ENCODE data around the gene TRAPPC13. TPM values are rescaled to one million over a fixed set of nuclear protein-coding genes. Genes with fewer than 3 reads are reported as not detected.

TRAPPC13 gene
- total RNA-seq, 1 donor from 2014 or later: 16.3 TPM

DNA sequence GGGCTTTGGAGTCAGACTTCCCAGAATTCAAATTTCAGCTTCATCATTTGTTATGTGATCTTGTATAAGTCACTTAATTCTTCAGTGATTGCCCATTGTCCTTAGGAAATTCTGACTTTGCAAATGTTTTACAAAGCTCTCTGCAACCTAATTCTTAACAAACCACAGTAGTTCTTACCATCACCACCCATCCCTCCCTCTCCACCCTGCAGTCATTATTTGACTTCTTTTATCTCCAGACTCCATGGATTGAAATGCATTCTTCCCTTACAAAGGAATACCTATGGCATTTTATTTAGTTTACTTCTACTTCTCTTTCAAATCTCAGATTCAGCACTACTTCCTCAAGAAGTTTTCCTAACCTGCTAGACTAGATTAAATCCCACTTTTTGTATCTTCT lies 23.1 kb downstream of the TRAPPC13 start:
- Mint-ChIP-seq H3K4me1 (ENCODE audit: low read depth, unreplicated experiment) (no peaks in the 10 kb centered on the region), H3K36me3 (ENCODE audit: low read depth, unreplicated experiment) (no peaks in the 10 kb centered on the region), H3K27ac (ENCODE audit: unreplicated experiment) (no peak overlapping the region), H3K4me3 (ENCODE audit: unreplicated experiment) (no peak overlapping the region), H3K9me3 (ENCODE audit: unreplicated experiment) (no peaks in the 10 kb centered on the region), H3K27me3 (ENCODE audit: low read depth, unreplicated experiment) (no peaks in the 10 kb centered on the region)
- H3K27me3 ChIP-seq (ENCODE audit: insufficient read depth, low read length): no peaks in the 10 kb centered on the region
- H2AFZ ChIP-seq (ENCODE audit: low read depth, low read length): no peak overlapping the region
- TF ChIP-seq CTCF (IDR thresholded peaks at IDR 0.05; ENCODE audit: insufficient read depth, low read depth, low read length): no peak
- TF ChIP-seq EZH2 (IDR thresholded peaks at IDR 0.05; ENCODE audit: insufficient read depth, low read length): no peak
- no peaks in the 10 kb centered on the region for H3K4me1 ChIP-seq (ENCODE audit: insufficient read depth, low read length)
- FAIRE-seq (no peak), DNase-seq (ENCODE audit: low read depth) (no peak)
- no peak overlapping the region for H3K9ac ChIP-seq (ENCODE audit: low read length)
- H4K20me1 ChIP-seq (ENCODE audit: insufficient read depth, low read length): no peaks in the 10 kb centered on the region
- peaks cover 6% of the 10 kb centered on the region for H3K36me3 ChIP-seq (ENCODE audit: insufficient read depth, low read length)
- H3K4me2 ChIP-seq (ENCODE audit: low read length): no peak overlapping the region
- no peak overlapping the region for H3K27ac ChIP-seq (ENCODE audit: low read depth, low read length)
- H3K4me3 ChIP-seq (ENCODE audit: insufficient read depth, low read depth, low read length): no peak overlapping the region
- no peaks in the 10 kb centered on the region for H3K9me3 ChIP-seq (ENCODE audit: insufficient read depth, low read depth, low read length)
- H3K79me2 ChIP-seq (ENCODE audit: insufficient read depth, low read length): no peaks in the 10 kb centered on the region

DNA sequence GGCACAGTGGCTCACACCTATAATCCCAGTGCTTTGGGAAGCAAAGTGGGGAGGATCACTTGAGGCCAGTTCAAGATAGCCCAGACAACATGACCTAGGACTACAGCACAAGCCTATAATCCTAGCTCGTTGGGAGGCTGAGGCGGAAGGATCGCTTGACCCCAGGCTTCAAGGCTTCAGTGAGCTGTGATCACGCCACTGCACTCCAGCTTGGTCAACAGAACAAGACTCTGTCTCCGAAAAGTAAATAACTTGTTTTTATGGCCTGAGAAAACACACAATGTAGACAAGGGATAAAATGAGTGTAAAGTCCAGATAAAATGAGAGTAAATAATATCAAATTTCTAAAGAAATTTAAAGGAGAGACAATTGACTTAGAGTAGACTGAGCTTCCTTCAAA lies 26.3 kb downstream of the TRAPPC13 start:
- H3K9me3 ChIP-seq (ENCODE audit: insufficient read depth, low read depth, low read length): no peaks in the 10 kb centered on the region
- H4K20me1 ChIP-seq (ENCODE audit: insufficient read depth, low read length): no peaks in the 10 kb centered on the region
- no peaks in the 10 kb centered on the region for H3K27me3 ChIP-seq (ENCODE audit: insufficient read depth, low read length)
- Mint-ChIP-seq H3K9me3 (ENCODE audit: unreplicated experiment) (no peaks in the 10 kb centered on the region), H3K36me3 (ENCODE audit: low read depth, unreplicated experiment) (no peaks in the 10 kb centered on the region), H3K27ac (ENCODE audit: unreplicated experiment) (no peak overlapping the region), H3K4me3 (ENCODE audit: unreplicated experiment) (no peak overlapping the region), H3K27me3 (ENCODE audit: low read depth, unreplicated experiment) (no peaks in the 10 kb centered on the region), H3K4me1 (ENCODE audit: low read depth, unreplicated experiment) (no peaks in the 10 kb centered on the region)
- DNase-seq (ENCODE audit: low read depth) (no peak), FAIRE-seq (peak; percentile 9)
- no peak overlapping the region for H3K9ac ChIP-seq (ENCODE audit: low read length)
- no peaks in the 10 kb centered on the region for H3K4me1 ChIP-seq (ENCODE audit: insufficient read depth, low read length)
- no peak overlapping the region for H3K4me3 ChIP-seq (ENCODE audit: insufficient read depth, low read depth, low read length)
- H2AFZ ChIP-seq (ENCODE audit: low read depth, low read length): no peak overlapping the region
- peaks cover 6% of the 10 kb centered on the region for H3K36me3 ChIP-seq (ENCODE audit: insufficient read depth, low read length)
- no peaks in the 10 kb centered on the region for H3K79me2 ChIP-seq (ENCODE audit: insufficient read depth, low read length)
- TF ChIP-seq CTCF (IDR thresholded peaks at IDR 0.05; ENCODE audit: insufficient read depth, low read depth, low read length) (no peak), EZH2 (IDR thresholded peaks at IDR 0.05; ENCODE audit: insufficient read depth, low read length) (no peak)
- no peak overlapping the region for H3K4me2 ChIP-seq (ENCODE audit: low read length)
- H3K27ac ChIP-seq (ENCODE audit: low read depth, low read length): no peak overlapping the region

DNA sequence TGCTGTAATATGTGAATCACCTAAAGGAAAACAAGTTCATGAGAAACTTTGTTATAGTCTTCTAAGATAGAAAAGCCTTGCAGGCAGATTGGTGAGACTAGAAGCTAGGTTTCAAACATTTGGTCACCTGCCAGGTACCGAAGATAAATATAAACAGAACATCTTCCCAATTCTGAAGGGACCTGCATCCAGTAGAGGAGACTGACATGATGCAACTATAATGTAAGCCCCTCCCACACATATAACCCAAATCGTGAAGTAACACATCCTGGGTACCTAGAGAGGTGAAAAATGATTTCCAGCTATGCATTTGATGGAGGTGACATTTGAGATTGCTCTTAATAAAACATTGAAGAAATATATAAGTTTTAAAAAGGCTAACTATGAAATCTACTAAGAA lies 29.9 kb downstream of the TRAPPC13 start:
- Mint-ChIP-seq H3K27ac (ENCODE audit: unreplicated experiment) (no peak overlapping the region), H3K4me3 (ENCODE audit: unreplicated experiment) (no peak overlapping the region), H3K27me3 (ENCODE audit: low read depth, unreplicated experiment) (no peaks in the 10 kb centered on the region), H3K4me1 (ENCODE audit: low read depth, unreplicated experiment) (no peaks in the 10 kb centered on the region), H3K9me3 (ENCODE audit: unreplicated experiment) (no peaks in the 10 kb centered on the region), H3K36me3 (ENCODE audit: low read depth, unreplicated experiment) (peaks cover 2% of the 10 kb centered on the region)
- H3K9me3 ChIP-seq (ENCODE audit: insufficient read depth, low read depth, low read length): no peaks in the 10 kb centered on the region
- no peak for TF ChIP-seq CTCF (IDR thresholded peaks at IDR 0.05; ENCODE audit: insufficient read depth, low read depth, low read length)
- TF ChIP-seq EZH2 (IDR thresholded peaks at IDR 0.05; ENCODE audit: insufficient read depth, low read length): no peak
- H3K4me2 ChIP-seq (ENCODE audit: low read length): no peak overlapping the region
- no peak overlapping the region for H3K9ac ChIP-seq (ENCODE audit: low read length)
- no peak overlapping the region for H3K27ac ChIP-seq (ENCODE audit: low read depth, low read length)
- FAIRE-seq (no peak), DNase-seq (ENCODE audit: low read depth) (no peak)
- H3K36me3 ChIP-seq (ENCODE audit: insufficient read depth, low read length): peaks cover 6% of the 10 kb centered on the region
- H3K4me3 ChIP-seq (ENCODE audit: insufficient read depth, low read depth, low read length): no peak overlapping the region
- no peaks in the 10 kb centered on the region for H3K27me3 ChIP-seq (ENCODE audit: insufficient read depth, low read length)
- no peak overlapping the region for H2AFZ ChIP-seq (ENCODE audit: low read depth, low read length)
- no peaks in the 10 kb centered on the region for H4K20me1 ChIP-seq (ENCODE audit: insufficient read depth, low read length)
- no peaks in the 10 kb centered on the region for H3K4me1 ChIP-seq (ENCODE audit: insufficient read depth, low read length)
- no peaks in the 10 kb centered on the region for H3K79me2 ChIP-seq (ENCODE audit: insufficient read depth, low read length)

All from astrocyte (in vitro differentiated cells and primary cell).